Gastroesophageal sphincter (tissue), 3 donors: ENCODE measurements around the gene MAP1B.

Source experiments
- POLR2A ChIP-seq, 2 donors: fragments of 450-650 bp; IDR thresholded peaks; one replicate each; pipeline ENCODE4 v1.6.1; 2017; ENCODE audit warnings: antibody characterized with exemption in 2 of 2, mild to moderate bottlenecking in 2 of 2, moderate library complexity in 1 of 2
- POLR2AphosphoS5 ChIP-seq: sonication (generic); formaldehyde crosslinking; IDR thresholded peaks from one replicate; pipeline ENCODE4 v1.6.1; 2017; ENCODE audit warnings: antibody characterized with exemption
- TF ChIP-seq, protein P1 (sequence below), 4 experiments: fragments of 200-600 bp in 2 of 4; fragments of 450-650 bp in 2 of 4; sonication (generic) in 1 of 4; IDR thresholded peaks; one replicate each; pipeline ENCODE4 v1.5.1; 2017 to 2019; ENCODE audit warnings: antibody characterized with exemption in 4 of 4, mild to moderate bottlenecking in 2 of 4, moderate library complexity in 2 of 4

DNA sequence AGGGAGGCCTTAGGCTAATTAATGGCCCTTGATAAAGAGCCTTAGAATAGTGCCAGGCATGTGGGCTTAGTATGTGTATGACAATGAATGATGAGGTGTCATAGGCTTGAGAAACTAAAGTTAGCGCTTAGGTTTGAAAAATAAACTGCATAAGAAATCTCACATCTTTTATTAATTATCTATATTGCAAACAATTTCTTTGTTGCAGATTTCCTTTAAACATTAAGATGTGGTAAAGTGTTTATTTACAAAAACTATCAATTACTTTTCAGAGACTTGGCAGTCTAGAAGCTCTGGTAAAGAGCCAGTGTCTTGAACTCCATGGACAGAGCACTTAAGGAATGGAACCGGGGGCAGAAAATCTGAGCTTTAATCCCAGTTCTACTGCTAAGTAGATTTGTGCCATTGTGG is 23.1 kb downstream of the MAP1B start:
- TF ChIP-seq, protein P1, sequence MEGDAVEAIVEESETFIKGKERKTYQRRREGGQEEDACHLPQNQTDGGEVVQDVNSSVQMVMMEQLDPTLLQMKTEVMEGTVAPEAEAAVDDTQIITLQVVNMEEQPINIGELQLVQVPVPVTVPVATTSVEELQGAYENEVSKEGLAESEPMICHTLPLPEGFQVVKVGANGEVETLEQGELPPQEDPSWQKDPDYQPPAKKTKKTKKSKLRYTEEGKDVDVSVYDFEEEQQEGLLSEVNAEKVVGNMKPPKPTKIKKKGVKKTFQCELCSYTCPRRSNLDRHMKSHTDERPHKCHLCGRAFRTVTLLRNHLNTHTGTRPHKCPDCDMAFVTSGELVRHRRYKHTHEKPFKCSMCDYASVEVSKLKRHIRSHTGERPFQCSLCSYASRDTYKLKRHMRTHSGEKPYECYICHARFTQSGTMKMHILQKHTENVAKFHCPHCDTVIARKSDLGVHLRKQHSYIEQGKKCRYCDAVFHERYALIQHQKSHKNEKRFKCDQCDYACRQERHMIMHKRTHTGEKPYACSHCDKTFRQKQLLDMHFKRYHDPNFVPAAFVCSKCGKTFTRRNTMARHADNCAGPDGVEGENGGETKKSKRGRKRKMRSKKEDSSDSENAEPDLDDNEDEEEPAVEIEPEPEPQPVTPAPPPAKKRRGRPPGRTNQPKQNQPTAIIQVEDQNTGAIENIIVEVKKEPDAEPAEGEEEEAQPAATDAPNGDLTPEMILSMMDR (IDR thresholded peaks at IDR 0.05) = no peak
- no peak for TF ChIP-seq POLR2AphosphoS5
- TF ChIP-seq POLR2A (IDR thresholded peaks at IDR 0.05) = no peak
